Panc1 (cell line): ENCODE results near the gene CSNK2A1. TPM values are rescaled to one million over a fixed set of nuclear protein-coding genes. Genes with fewer than 3 reads are reported as not detected.

Experiments used
- ATAC-seq: fragments of 200-7000 bp; cut with Tn5 transposase; 2 replicates; pipeline ENCODE4 v1.9.1; 2020; ENCODE audit warnings: mild to moderate bottlenecking, moderate library complexity
- BruUV-seq: library from RNA; stranded (reverse); fragments of 400-500 nt; replicated peaks from 2 replicates; lab custom pipeline; 2021; lab: Mats Ljungman, UMichigan
- CTCF ChIA-PET: fragments of 300-600 bp; sonication (Branson Sonifier 250); formaldehyde crosslinking; loops from one replicate; lab custom pipeline; 2022; ENCODE audit warnings: antibody characterized with exemption; lab: Charles Lee
- POLR2A ChIA-PET: fragments of 300-600 bp; sonication (Branson Sonifier 250); formaldehyde crosslinking; loops from one replicate; lab custom pipeline; 2022; ENCODE audit warnings: antibody characterized with exemption; lab: Charles Lee
- DNase-seq: peaks from one replicate; pipeline ENCODE4 v3.0.0-alpha.2; 2010; ENCODE audit warnings: low read depth, low spot score
- H3K27ac ChIP-seq: 2 replicates; pipeline ENCODE4 v1.5.1; 2011; ENCODE audit warnings: mild to moderate bottlenecking, low read length, inconsistent platforms
- H3K27me3 ChIP-seq: fragments of 200-500 bp; sonication (Bioruptor generic); 2 replicates; pipeline ENCODE4 v1.6.0; 2014; ENCODE audit warnings: low read length, inconsistent platforms; ENCODE audit not compliant: control insufficient read depth, insufficient read depth
- H3K36me3 ChIP-seq: fragments of 200-500 bp; sonication (Bioruptor generic); 2 replicates; pipeline ENCODE4 v1.5.1; 2014; ENCODE audit warnings: inconsistent platforms, mild to moderate bottlenecking, low read length, moderate library complexity; ENCODE audit not compliant: control insufficient read depth, insufficient read depth
- H3K4me1 ChIP-seq: 2 replicates; pipeline ENCODE4 v1.5.1; 2011; ENCODE audit warnings: inconsistent platforms, mild to moderate bottlenecking, low read length, moderate library complexity; ENCODE audit not compliant: control insufficient read depth, insufficient read depth
- H3K4me3 ChIP-seq, 2 experiments: 2 replicates each; pipeline ENCODE4 v1.5.1; 2011 to 2012; ENCODE audit warnings: low read depth in 2 of 2, low read length in 2 of 2, mild to moderate bottlenecking in 2 of 2, inconsistent platforms in 1 of 2, moderate library complexity in 1 of 2
- H3K9me3 ChIP-seq: fragments of 200-500 bp; sonication (Bioruptor generic); 2 replicates; pipeline ENCODE4 v1.5.1; 2014; ENCODE audit warnings: low read depth, mild to moderate bottlenecking, inconsistent platforms, low read length, moderate library complexity; ENCODE audit not compliant: control insufficient read depth, insufficient read depth
- POLR2AphosphoS5 ChIP-seq: IDR thresholded peaks from 2 replicates; pipeline ENCODE4 v1.6.1; 2012; ENCODE audit warnings: mild to moderate bottlenecking, low read depth, low read length, moderate library complexity
- SIN3A ChIP-seq: IDR thresholded peaks from 2 replicates; pipeline ENCODE4 v1.6.1; 2012; ENCODE audit warnings: low read depth, mild to moderate bottlenecking, low read length, moderate library complexity, borderline replicate concordance; ENCODE audit not compliant: insufficient read depth
- TCF7L2 ChIP-seq: IDR thresholded peaks from 2 replicates; pipeline ENCODE4 v1.6.1; 2011; ENCODE audit warnings: mild to moderate bottlenecking, low read depth, low read length, inconsistent platforms
- in situ Hi-C: cut with HindIII; loops from 2 replicates; pipeline ENCODE4 v1.10.0; 2016; ENCODE audit warnings: low sequenced_read_pairs, low pct_unique_long_range_greater_than_20kb
- intact Hi-C: fragments of 100-400 bp; cut with micrococcal nuclease; formaldehyde crosslinking; loops from one replicate; pipeline ENCODE4 v1.10.0; 2022; ENCODE audit not compliant: unreplicated experiment
- total RNA-seq: library from RNA; stranded (reverse); gene quantifications from one replicate; pipeline ENCODE4 v1.2.1, GENCODE V29; 2021; ENCODE audit not compliant: unreplicated experiment
- TF ChIP-seq, protein P1 (sequence below), 2 experiments: IDR thresholded peaks; 2 replicates each; pipeline ENCODE4 v1.6.1; 2011 to 2012; ENCODE audit warnings: low read depth in 2 of 2, control low read depth in 1 of 2, low read length in 1 of 2, mild to moderate bottlenecking in 1 of 2, moderate library complexity in 1 of 2; ENCODE audit not compliant: insufficient read depth in 1 of 2
- TF ChIP-seq, protein P2 (sequence below): fragments of 450-650 bp; IDR thresholded peaks from 2 replicates; pipeline ENCODE4 v1.5.1; 2017; ENCODE audit warnings: mild to moderate bottlenecking

The CSNK2A1 gene
- total RNA-seq, 1 experiment from 2014 or later = 191 TPM

GRCh38 chr20:480044-480443 lies 63.5 kb downstream of the CSNK2A1 start:
- H3K9me3 ChIP-seq = no peaks in the 10 kb centered on the region
- H3K36me3 ChIP-seq = peaks cover 32% of the 10 kb centered on the region
- no peak for ATAC-seq
- in situ Hi-C loops = no loop called here
- ChIA-PET CTCF (no interaction called here), POLR2A (no interaction called here)
- TF ChIP-seq, protein P1, sequence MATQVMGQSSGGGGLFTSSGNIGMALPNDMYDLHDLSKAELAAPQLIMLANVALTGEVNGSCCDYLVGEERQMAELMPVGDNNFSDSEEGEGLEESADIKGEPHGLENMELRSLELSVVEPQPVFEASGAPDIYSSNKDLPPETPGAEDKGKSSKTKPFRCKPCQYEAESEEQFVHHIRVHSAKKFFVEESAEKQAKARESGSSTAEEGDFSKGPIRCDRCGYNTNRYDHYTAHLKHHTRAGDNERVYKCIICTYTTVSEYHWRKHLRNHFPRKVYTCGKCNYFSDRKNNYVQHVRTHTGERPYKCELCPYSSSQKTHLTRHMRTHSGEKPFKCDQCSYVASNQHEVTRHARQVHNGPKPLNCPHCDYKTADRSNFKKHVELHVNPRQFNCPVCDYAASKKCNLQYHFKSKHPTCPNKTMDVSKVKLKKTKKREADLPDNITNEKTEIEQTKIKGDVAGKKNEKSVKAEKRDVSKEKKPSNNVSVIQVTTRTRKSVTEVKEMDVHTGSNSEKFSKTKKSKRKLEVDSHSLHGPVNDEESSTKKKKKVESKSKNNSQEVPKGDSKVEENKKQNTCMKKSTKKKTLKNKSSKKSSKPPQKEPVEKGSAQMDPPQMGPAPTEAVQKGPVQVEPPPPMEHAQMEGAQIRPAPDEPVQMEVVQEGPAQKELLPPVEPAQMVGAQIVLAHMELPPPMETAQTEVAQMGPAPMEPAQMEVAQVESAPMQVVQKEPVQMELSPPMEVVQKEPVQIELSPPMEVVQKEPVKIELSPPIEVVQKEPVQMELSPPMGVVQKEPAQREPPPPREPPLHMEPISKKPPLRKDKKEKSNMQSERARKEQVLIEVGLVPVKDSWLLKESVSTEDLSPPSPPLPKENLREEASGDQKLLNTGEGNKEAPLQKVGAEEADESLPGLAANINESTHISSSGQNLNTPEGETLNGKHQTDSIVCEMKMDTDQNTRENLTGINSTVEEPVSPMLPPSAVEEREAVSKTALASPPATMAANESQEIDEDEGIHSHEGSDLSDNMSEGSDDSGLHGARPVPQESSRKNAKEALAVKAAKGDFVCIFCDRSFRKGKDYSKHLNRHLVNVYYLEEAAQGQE (IDR thresholded peaks at IDR 0.05; ENCODE audit: insufficient read depth in 1 of 2, low read depth in 2 of 2, low read length in 1 of 2) = no peak
- TF ChIP-seq TCF7L2 (no peak), SIN3A (no peak)
- H3K4me1 ChIP-seq = no peaks in the 10 kb centered on the region
- no TSS peak for BruUV-seq
- DNase-seq = no peak
- no peak overlapping the region for H3K27ac ChIP-seq
- no peak overlapping the region for H3K4me3 ChIP-seq
- intact Hi-C loops = no loop called here
- H3K27me3 ChIP-seq = no peaks in the 10 kb centered on the region

DNA sequence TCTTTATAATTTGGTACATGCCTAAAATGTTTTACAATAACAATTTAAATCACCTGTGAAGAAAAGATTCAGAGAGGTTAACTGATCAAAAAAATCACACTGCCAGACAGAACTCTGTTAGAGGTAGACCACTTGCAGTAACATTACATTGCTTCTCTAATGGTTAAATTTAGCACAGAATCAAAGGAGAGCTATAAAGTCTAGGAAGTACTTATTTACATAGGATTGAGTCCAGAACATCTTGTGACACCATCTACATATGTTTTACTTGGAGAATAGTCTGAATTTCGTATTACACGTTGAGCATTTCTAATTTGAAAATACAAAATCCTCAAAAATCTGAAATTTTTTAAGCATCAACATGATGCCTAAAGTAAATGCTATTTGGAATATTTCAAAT lies 64.1 kb downstream of the CSNK2A1 start:
- Histone ChIP-seq H3K9me3 (no peaks in the 10 kb centered on the region), H3K4me1 (no peaks in the 10 kb centered on the region), H3K27ac (no peak overlapping the region), H3K36me3 (peaks cover 32% of the 10 kb centered on the region), H3K27me3 (no peaks in the 10 kb centered on the region), H3K4me3 (no peak overlapping the region)
- in situ Hi-C loops = no loop called here
- DNase-seq = no peak
- intact Hi-C loops = loop anchor here (1.0 kb wide), 1 partner anchor 125 kb away; no protein-coding TSS in a partner anchor
- ATAC-seq = no peak
- TF ChIP-seq TCF7L2 = no peak
- ChIA-PET CTCF (no interaction called here), POLR2A (no interaction called here)
- BruUV-seq = no TSS peak

DNA sequence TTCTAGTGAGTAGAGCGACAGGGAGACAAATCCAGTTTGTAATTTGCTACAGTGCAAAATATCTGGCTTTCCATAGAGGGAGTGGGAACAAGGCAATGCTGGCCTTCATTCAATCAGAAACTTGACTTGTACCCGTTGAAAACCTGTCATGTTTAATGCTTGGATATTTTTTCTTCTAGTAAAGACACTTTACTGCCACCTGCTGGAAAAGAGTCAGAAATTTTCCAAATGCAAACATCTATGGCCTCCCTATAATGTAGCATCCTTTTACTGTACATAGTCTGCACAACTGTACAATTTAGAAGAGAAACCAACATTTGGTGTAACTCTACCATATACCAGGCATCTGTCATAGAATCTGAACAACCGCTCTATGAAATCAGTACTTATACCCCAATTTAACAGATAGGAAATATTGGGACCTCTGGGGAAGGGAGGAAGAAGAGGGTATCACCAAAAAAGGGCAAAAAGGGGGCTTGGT lies 64.6 kb downstream of the CSNK2A1 start:
- ATAC-seq (peak; percentile 68; the same call in 1 of the 2 replicates), DNase-seq (peak; percentile 42)
- in situ Hi-C loops = no loop called here
- POLR2A ChIA-PET = no interaction called here
- Histone ChIP-seq H3K27ac (no peak overlapping the region), H3K4me1 (no peaks in the 10 kb centered on the region), H3K9me3 (no peaks in the 10 kb centered on the region), H3K27me3 (no peaks in the 10 kb centered on the region), H3K36me3 (peaks cover 27% of the 10 kb centered on the region), H3K4me3 (no peak overlapping the region)
- BruUV-seq = no TSS peak
- intact Hi-C loops = loop anchor here (1.0 kb wide), 1 partner anchor 125 kb away; no protein-coding TSS in a partner anchor
- CTCF ChIA-PET = interaction anchor here (0.6 kb wide), 1 partner anchor 260 kb away, joined by 7 read pairs; no protein-coding TSS in a partner anchor
- TF ChIP-seq, protein P1 (IDR thresholded peaks at IDR 0.05; ENCODE audit: insufficient read depth in 1 of 2, low read depth in 2 of 2, low read length in 1 of 2) = no peak
- no peak for TF ChIP-seq POLR2AphosphoS5
- no peak for TF ChIP-seq SIN3A
- TF ChIP-seq TCF7L2 = no peak
- TF ChIP-seq, protein P2, sequence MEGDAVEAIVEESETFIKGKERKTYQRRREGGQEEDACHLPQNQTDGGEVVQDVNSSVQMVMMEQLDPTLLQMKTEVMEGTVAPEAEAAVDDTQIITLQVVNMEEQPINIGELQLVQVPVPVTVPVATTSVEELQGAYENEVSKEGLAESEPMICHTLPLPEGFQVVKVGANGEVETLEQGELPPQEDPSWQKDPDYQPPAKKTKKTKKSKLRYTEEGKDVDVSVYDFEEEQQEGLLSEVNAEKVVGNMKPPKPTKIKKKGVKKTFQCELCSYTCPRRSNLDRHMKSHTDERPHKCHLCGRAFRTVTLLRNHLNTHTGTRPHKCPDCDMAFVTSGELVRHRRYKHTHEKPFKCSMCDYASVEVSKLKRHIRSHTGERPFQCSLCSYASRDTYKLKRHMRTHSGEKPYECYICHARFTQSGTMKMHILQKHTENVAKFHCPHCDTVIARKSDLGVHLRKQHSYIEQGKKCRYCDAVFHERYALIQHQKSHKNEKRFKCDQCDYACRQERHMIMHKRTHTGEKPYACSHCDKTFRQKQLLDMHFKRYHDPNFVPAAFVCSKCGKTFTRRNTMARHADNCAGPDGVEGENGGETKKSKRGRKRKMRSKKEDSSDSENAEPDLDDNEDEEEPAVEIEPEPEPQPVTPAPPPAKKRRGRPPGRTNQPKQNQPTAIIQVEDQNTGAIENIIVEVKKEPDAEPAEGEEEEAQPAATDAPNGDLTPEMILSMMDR = peak; percentile 68
